OCI-LY1 (cell line): ENCODE data around the gene CAMTA2.

ENCODE experiments used
- CTCF ChIP-seq: fragments of 200-600 bp; sonication (generic), shearing (Covaris generic); IDR thresholded peaks from 2 replicates; pipeline ENCODE4 v1.5.1; 2017; ENCODE audit warnings: mild to moderate bottlenecking, antibody characterized with exemption, low read length, moderate library complexity, mixed read lengths
- EZH2 ChIP-seq: fragments of 200-600 bp; sonication (generic), shearing (Covaris generic); IDR thresholded peaks from 2 replicates; pipeline ENCODE4 v1.8.0; 2017; ENCODE audit warnings: borderline replicate concordance, mixed run types, mild to moderate bottlenecking, antibody characterized with exemption, low read length, moderate library complexity, mixed read lengths

- TF ChIP-seq CTCF: no peak
- TF ChIP-seq EZH2: no peak
Measured at GRCh38 chr17:4958102-4958501, 29.4 kb downstream of the CAMTA2 start.
